SK-N-SH (cell line): ENCODE data around the gene LDB1. TPM values are rescaled to one million over a fixed set of nuclear protein-coding genes. Genes with fewer than 3 reads are reported as not detected.

Source experiments
- CTCF ChIA-PET: fragments of 300-600, 350-600 bp; formaldehyde crosslinking; extraction: SDS; loops from one replicate; lab custom pipeline; 2021; lab: Yijun Ruan, JAX
- POLR2A ChIA-PET: fragments of 350-600 bp; sonication (Branson Sonifier 250); formaldehyde crosslinking; extraction: SDS; loops from one replicate; lab custom pipeline; 2020; ENCODE audit warnings: antibody characterized with exemption, inconsistent platforms; lab: Yijun Ruan, JAX
- DNase-seq: peaks from one replicate; pipeline ENCODE4 v3.0.0; 2012
- H2AFZ ChIP-seq: fragments of 200-600 bp; sonication (generic); 2 replicates; pipeline ENCODE4 v1.8.1; 2016; ENCODE audit warnings: antibody characterized with exemption, mild to moderate bottlenecking, low read depth
- H3F3A ChIP-seq: fragments of 200-600 bp; sonication (generic); replicated peaks from 2 replicates; pipeline ENCODE3; 2016; ENCODE audit warnings: antibody characterized with exemption, mild to moderate bottlenecking; ENCODE audit not compliant: insufficient read depth
- H3K27ac ChIP-seq, 2 experiments: fragments of 200-500 bp in 1 of 2; fragments of 200-600 bp in 1 of 2; sonication (Bioruptor generic) in 1 of 2; sonication (generic), shearing (Covaris generic) in 1 of 2; 2 replicates each; pipeline versions ENCODE4 v1.5.1 to v1.6.1; 2014 to 2016; ENCODE audit warnings: low read depth in 2 of 2, inconsistent platforms in 1 of 2, low read length in 1 of 2, mild to moderate bottlenecking in 1 of 2, mixed read lengths in 1 of 2
- H3K27me3 ChIP-seq: fragments of 200-600 bp; sonication (generic), shearing (Covaris generic); 2 replicates; pipeline ENCODE4 v1.6.1; 2016; ENCODE audit warnings: mixed run types; ENCODE audit not compliant: insufficient read depth
- H3K36me3 ChIP-seq, 2 experiments: fragments of 200-500 bp in 1 of 2; fragments of 200-600 bp in 1 of 2; sonication (Bioruptor generic) in 1 of 2; sonication (generic) in 1 of 2; replicated peaks in 1 of 2; 2 replicates each; pipeline versions ENCODE3 to v1.5.1; 2014 to 2016; ENCODE audit warnings: low read length in 1 of 2, mild to moderate bottlenecking in 1 of 2; ENCODE audit not compliant: insufficient read depth in 2 of 2, control insufficient read depth in 1 of 2
- H3K4me1 ChIP-seq, 2 experiments: fragments of 200-500 bp in 1 of 2; fragments of 200-600 bp in 1 of 2; sonication (Bioruptor generic) in 1 of 2; sonication (generic), shearing (Covaris generic) in 1 of 2; 2 replicates each; pipeline versions ENCODE4 v1.5.1 to v1.6.1; 2014 to 2016; ENCODE audit warnings: low read depth in 1 of 2, low read length in 1 of 2, mixed run types in 1 of 2; ENCODE audit not compliant: insufficient read depth in 2 of 2, control insufficient read depth in 1 of 2
- H3K4me2 ChIP-seq: fragments of 200-600 bp; sonication (generic), shearing (Covaris generic); 2 replicates; pipeline ENCODE4 v1.6.1; 2017; ENCODE audit warnings: mixed run types
- H3K4me3 ChIP-seq, 2 experiments: fragments of 200-500 bp in 1 of 2; fragments of 200-600 bp in 1 of 2; sonication (Bioruptor generic) in 1 of 2; sonication (generic), shearing (Covaris generic) in 1 of 2; 2 replicates each; pipeline versions ENCODE4 v1.5.1 to v1.8.1; 2014 to 2016; ENCODE audit warnings: low read depth in 2 of 2, inconsistent platforms in 1 of 2, low read length in 1 of 2, mild to moderate bottlenecking in 1 of 2, mixed read lengths in 1 of 2, moderate library complexity in 1 of 2
- H3K79me2 ChIP-seq: fragments of 200-600 bp; sonication (generic); 2 replicates; pipeline ENCODE4 v1.8.1; 2017; ENCODE audit warnings: mild to moderate bottlenecking; ENCODE audit not compliant: insufficient read depth
- H3K9ac ChIP-seq: fragments of 200-600 bp; sonication (generic); 2 replicates; pipeline ENCODE4 v1.6.1; 2017; ENCODE audit warnings: mixed run types
- H3K9me2 ChIP-seq: fragments of 200-600 bp; sonication (generic); 2 replicates; pipeline ENCODE4 v1.6.1; 2017; ENCODE audit warnings: mixed run types
- H3K9me3 ChIP-seq: fragments of 200-600 bp; sonication (generic); 2 replicates; pipeline ENCODE4 v1.6.1; 2017; ENCODE audit warnings: mixed run types, mild to moderate bottlenecking, moderate library complexity
- H4K20me1 ChIP-seq: fragments of 200-600 bp; sonication (generic); 2 replicates; pipeline ENCODE4 v1.6.1; 2017; ENCODE audit warnings: mild to moderate bottlenecking, mixed run types; ENCODE audit not compliant: insufficient read depth
- CTCF ChIP-seq: fragments of 200-600 bp; sonication (generic); IDR thresholded peaks from 2 replicates; pipeline ENCODE4 v1.6.1; 2017; ENCODE audit warnings: antibody characterized with exemption, mild to moderate bottlenecking, moderate library complexity
- ELF1 ChIP-seq: IDR thresholded peaks from 2 replicates; pipeline ENCODE4 v1.4.0; 2012
- FOSL2 ChIP-seq: IDR thresholded peaks from 2 replicates; pipeline ENCODE4 v1.4.0; 2012; ENCODE audit warnings: low read depth, mild to moderate bottlenecking, moderate library complexity, borderline replicate concordance
- FOXJ3 ChIP-seq: sonication (generic); formaldehyde crosslinking; IDR thresholded peaks from 2 replicates; pipeline ENCODE4 v1.5.1; 2020; ENCODE audit warnings: mild to moderate bottlenecking, missing genetic modification reagents
- JUND ChIP-seq: IDR thresholded peaks from 2 replicates; pipeline ENCODE4 v1.4.0; 2012
- MXI1 ChIP-seq: IDR thresholded peaks from 2 replicates; pipeline ENCODE4 v1.6.1; 2012; ENCODE audit warnings: mild to moderate bottlenecking, low read depth, low read length, improper control_type of control experiment
- NFIC ChIP-seq: IDR thresholded peaks from 2 replicates; pipeline ENCODE4 v1.4.0; 2012; ENCODE audit warnings: borderline replicate concordance
- NRF1 ChIP-seq: IDR thresholded peaks from 2 replicates; pipeline ENCODE4 v1.6.1; 2012; ENCODE audit warnings: low read depth, mild to moderate bottlenecking, low read length
- PBX3 ChIP-seq: IDR thresholded peaks from 2 replicates; pipeline ENCODE4; 2012
- POLR2AphosphoS5 ChIP-seq: IDR thresholded peaks from 2 replicates; pipeline ENCODE4 v1.6.1; 2012; ENCODE audit warnings: low read depth, low read length
- RAD21 ChIP-seq: IDR thresholded peaks from 2 replicates; pipeline ENCODE4 v1.6.1; 2012; ENCODE audit warnings: mild to moderate bottlenecking, low read length
- RCOR1 ChIP-seq: fragments of 150-350 bp; IDR thresholded peaks from 2 replicates; pipeline ENCODE4 v1.6.1; 2017; ENCODE audit warnings: antibody characterized with exemption, low read length
- RXRA ChIP-seq: IDR thresholded peaks from 2 replicates; pipeline ENCODE4 v1.4.0; 2012; ENCODE audit warnings: low read depth, mild to moderate bottlenecking, borderline replicate concordance
- TAF1 ChIP-seq: IDR thresholded peaks from 2 replicates; pipeline ENCODE4 v1.6.1; 2012; ENCODE audit warnings: low read depth, mild to moderate bottlenecking, low read length, moderate library complexity, borderline replicate concordance
- TEAD4 ChIP-seq: IDR thresholded peaks from 2 replicates; pipeline ENCODE4 v1.4.0; 2012; ENCODE audit warnings: mild to moderate bottlenecking, borderline replicate concordance; ENCODE audit not compliant: insufficient read depth
- USF1 ChIP-seq: IDR thresholded peaks from 2 replicates; pipeline ENCODE4 v1.4.0; 2012; ENCODE audit warnings: low read depth, borderline replicate concordance
- USF2 ChIP-seq: fragments of 150-350 bp; IDR thresholded peaks from 2 replicates; pipeline ENCODE4 v1.6.1; 2017; ENCODE audit warnings: antibody characterized with exemption, low read length, low read depth, borderline replicate concordance
- WGBS: methylation state at CpG from one replicate; pipeline ENCODE4 v1.1.6; 2017; ENCODE audit warnings: low lambda C conversion rate; 5-methylcytosine and 5-hydroxymethylcytosine counted together
- polyA plus RNA-seq, 3 experiments: library from polyadenylated mRNA; depleted of rRNA; stranded (reverse); fragments of >200 nt; gene quantifications; 2 replicates each; pipeline ENCODE4 v1.2.3, GENCODE V29; 2012
- TF ChIP-seq, protein P1 (sequence below): IDR thresholded peaks from 2 replicates; pipeline ENCODE4 v1.4.0; 2012; ENCODE audit warnings: low read depth, borderline replicate concordance

The LDB1 gene
- polyA plus RNA-seq, 1 of the 3 experiments (the other 2 are of a cell fraction): 85.9 TPM

- TF ChIP-seq, protein P1, sequence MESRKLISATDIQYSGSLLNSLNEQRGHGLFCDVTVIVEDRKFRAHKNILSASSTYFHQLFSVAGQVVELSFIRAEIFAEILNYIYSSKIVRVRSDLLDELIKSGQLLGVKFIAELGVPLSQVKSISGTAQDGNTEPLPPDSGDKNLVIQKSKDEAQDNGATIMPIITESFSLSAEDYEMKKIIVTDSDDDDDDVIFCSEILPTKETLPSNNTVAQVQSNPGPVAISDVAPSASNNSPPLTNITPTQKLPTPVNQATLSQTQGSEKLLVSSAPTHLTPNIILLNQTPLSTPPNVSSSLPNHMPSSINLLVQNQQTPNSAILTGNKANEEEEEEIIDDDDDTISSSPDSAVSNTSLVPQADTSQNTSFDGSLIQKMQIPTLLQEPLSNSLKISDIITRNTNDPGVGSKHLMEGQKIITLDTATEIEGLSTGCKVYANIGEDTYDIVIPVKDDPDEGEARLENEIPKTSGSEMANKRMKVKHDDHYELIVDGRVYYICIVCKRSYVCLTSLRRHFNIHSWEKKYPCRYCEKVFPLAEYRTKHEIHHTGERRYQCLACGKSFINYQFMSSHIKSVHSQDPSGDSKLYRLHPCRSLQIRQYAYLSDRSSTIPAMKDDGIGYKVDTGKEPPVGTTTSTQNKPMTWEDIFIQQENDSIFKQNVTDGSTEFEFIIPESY: no peak
- TF ChIP-seq NFIC: no peak
- TF ChIP-seq RCOR1: no peak
- no peak for TF ChIP-seq RAD21
- TF ChIP-seq TAF1: no peak
- no peak for TF ChIP-seq USF2
- TF ChIP-seq PBX3: no peak
- TF ChIP-seq JUND: no peak
These were observed 13.4 kb upstream of the LDB1 start (continued) for GRCh38 chr10:102133373-102134195.

- CTCF ChIA-PET: interaction anchor here (0.6 to 2.5 kb wide), 15 partner anchors 10 to 1295 kb away, joined by 3 to 39 read pairs (median 4); partner anchors contain the start of gene GBF1
- Histone ChIP-seq H3K27me3 (no peaks in the 10 kb centered on the region), H3K27ac (peak within 1 kb of the TSS; percentile 80 to 91), H3K4me2 (peak within 1 kb of the TSS; percentile 69), H2AFZ (peak within 1 kb of the TSS; percentile 83), H3K79me2 (peaks cover 50% of the 10 kb centered on the region), H3K9me3 (no peaks in the 10 kb centered on the region), H4K20me1 (peaks cover 39% of the 10 kb centered on the region), H3K9me2 (no peaks in the 10 kb centered on the region), H3K36me3 (peaks cover 6 to 8% of the 10 kb centered on the region in 2 experiments), H3K9ac (peak within 1 kb of the TSS; percentile 97), H3K4me3 (peak within 1 kb of the TSS; percentile 90 to 99), H3F3A (peaks cover 15% of the 10 kb centered on the region), H3K4me1 (peaks cover 13 to 18% of the 10 kb centered on the region in 2 experiments; a peak in 2 of 4 replicates)
- POLR2A ChIA-PET: interaction anchor here (1.0 kb wide), 1 partner anchor 219 kb away, joined by 3 read pairs; no protein-coding TSS in a partner anchor
- under 1% methylated on average over 31 of the region's 64 CpGs for WGBS
- DNase-seq: peak; percentile 95
- TF ChIP-seq MXI1 (peak; percentile 88; the same call in 1 of the 2 replicates), NRF1 (no peak), FOSL2 (no peak), ELF1 (peak; percentile 84), CTCF (peak; percentile 97), POLR2AphosphoS5 (peak; percentile 68), FOXJ3 (CRISPR knock-in tag) (no peak), RXRA (no peak), TEAD4 (no peak), NFIC (no peak), USF1 (no peak)
- TF ChIP-seq, protein P1: peak; percentile 86
These were observed 12.6 kb upstream of the LDB1 start, which contains the start of gene PPRC1 for GRCh38 chr10:102132563-102133372. TSS of gene PPRC1 (plus strand) at chr10:102133040. CDS start at chr10:102133069, 29 bp downstream.
